ENCODE measurements around the gene PDGFC.

Gene PDGFC

DNA sequence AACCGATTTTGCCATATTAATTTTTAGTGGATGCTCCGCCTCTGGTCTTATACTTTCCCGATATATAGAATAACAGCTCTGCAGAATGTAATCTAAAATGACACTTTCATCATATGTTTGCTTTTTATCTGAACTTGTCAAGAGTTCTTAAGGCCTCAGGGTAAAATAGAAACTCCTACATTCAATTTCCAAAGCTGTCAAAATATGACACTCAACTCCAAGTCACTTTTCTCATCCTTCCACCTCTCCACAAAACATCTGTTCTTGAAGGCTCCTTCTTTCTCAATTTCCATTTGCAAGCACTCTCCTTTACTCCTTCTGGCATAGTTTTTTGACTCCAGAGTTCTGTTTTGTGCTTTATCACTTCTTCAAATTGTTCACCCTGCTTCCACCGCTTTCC, 242.2 kb downstream of the PDGFC start:
- no peak for DNase-seq

DNA sequence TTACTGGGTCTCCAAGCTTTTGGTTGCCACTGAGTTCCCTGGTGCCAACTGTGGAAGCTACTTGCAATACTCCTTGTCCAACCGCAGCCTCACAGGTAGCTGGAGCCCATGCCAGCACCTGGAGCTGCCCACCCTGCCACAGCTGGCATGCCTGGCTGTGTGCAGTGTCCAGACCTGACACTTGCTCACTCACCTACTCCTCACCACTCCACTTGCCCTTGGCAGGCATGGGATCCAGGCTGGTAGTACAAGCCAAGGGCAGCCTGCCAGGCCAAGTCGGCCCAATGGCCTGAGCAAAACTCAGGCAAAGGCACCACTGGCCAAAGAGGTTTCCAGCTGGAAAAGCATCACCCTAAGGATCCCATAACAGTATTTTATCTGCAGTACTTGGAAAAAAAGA, 246.3 kb downstream of the PDGFC start:
- no peak for DNase-seq

DNA sequence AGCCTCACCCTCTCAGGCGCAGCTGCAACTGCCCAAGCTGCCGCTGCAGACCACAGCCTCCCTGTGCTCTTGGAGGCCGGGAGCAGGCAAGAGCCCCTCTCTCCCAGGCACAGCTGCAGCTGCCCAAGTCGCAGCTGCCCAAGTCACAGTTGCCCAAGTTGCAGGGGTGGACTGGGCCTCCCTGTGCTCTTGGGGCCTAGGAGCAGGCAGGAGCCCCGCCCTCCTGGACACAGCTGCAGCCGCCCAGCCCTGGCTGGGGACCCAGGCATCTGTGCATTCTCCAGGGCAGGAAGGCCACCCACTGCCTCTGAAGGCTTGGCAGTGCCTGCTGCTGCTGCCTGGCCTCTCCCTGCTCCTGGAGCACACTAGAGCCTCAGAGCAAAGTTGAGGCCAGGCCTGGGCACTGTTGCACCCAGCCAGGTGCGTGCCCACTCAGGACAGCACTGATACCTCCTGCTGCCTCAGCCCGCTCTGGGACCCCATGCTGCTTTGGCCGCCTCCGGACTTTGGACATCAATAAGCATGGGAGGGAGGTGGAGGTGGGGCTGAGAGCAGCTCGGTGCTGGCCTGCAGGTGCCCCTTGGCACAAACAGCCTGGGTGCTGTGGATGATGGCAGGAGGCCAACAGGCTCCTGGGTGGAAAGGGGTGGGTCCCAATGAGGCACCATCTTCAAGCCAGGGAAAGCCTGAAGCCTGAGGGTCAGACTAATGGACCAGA, 247.5 kb downstream of the PDGFC start:
- DNase-seq = no peak

DNA sequence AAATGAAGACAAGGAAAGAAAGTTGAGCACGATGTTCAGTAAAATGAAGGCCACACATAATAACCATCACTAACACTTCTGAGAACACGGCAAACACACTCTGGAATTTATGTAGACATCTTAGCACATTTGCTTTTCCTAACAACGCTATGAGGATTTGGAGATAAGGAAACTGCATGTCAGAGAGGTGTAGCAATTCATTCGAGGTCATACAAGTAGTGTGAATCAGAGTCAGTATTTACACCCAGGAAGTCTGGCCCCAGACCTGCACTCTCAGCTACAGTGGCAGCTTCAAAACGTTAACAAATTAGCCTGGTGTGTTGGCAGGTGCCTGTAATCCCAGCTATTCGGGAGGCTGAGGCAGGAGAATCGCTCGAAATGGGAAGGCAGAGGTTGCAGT, 253.4 kb downstream of the PDGFC start:
- no peak for DNase-seq

DNA sequence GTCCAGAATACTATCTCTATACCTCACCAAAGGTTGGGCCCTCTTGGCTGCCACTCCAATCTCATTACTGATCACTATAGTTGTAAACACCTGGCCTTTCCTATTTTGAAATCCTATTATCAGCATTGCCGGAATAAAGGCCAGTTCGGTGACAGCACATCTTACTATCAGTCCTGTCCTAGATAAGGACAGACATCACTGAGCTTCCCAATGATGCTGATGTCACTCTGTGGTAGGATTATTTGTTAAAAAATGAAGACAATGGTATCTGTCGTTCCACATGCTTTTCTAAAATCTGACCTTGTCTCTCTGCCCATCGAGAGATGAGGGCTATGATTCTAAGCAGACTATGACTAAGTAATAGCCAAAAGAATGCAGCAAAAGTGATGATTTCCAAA, 260.4 kb downstream of the PDGFC start:
- DNase-seq = no peak
